HL-60/S4 (cell line): ENCODE results near the gene CORO7.

Source experiments
- in situ Hi-C: fragments of 300-500 bp; cut with MboI; formaldehyde crosslinking; loops from 2 replicates; pipeline ENCODE4 v1.14.3; 2022; ENCODE audit warnings: low sequenced_read_pairs

CORO7 gene

GRCh38 chr16:4416200-4417032 lies at the start of gene CORO7:
TSS of gene CORO7 (minus strand) at chr16:4416596. CDS start at chr16:4416518, 78 bp downstream.
- in situ Hi-C loops: no loop called here

GRCh38 chr16:4463522-4464163 lies 47.2 kb upstream of the CORO7 start:
- in situ Hi-C loops: no loop called here

GRCh38 chr16:4461250-4462085 lies 45.1 kb upstream of the CORO7 start:
- in situ Hi-C loops: no loop called here

- in situ Hi-C loops: no loop called here
Measured at GRCh38 chr16:4460936-4461249, 44.5 kb upstream of the CORO7 start.

GRCh38 chr16:4455951-4456350 lies 39.6 kb upstream of the CORO7 start:
- in situ Hi-C loops: no loop called here

- in situ Hi-C loops: no loop called here
Measured at GRCh38 chr16:4455081-4455480, 38.7 kb upstream of the CORO7 start.

GRCh38 chr16:4454623-4455022 lies 38.2 kb upstream of the CORO7 start:
- in situ Hi-C loops: no loop called here

- in situ Hi-C loops: no loop called here
Measured at GRCh38 chr16:4452674-4453073, 36.3 kb upstream of the CORO7 start.

GRCh38 chr16:4450931-4451519 lies 34.6 kb upstream of the CORO7 start:
- in situ Hi-C loops: no loop called here

GRCh38 chr16:4450430-4450829 lies 34.0 kb upstream of the CORO7 start:
- in situ Hi-C loops: no loop called here

- in situ Hi-C loops: no loop called here
Measured at GRCh38 chr16:4443986-4444385, 27.6 kb upstream of the CORO7 start.

GRCh38 chr16:4443271-4443670 lies 26.9 kb upstream of the CORO7 start:
- in situ Hi-C loops: no loop called here

- in situ Hi-C loops: no loop called here
Measured at GRCh38 chr16:4442371-4442770, 26.0 kb upstream of the CORO7 start.

GRCh38 chr16:4437366-4437765 lies 21.0 kb upstream of the CORO7 start:
- in situ Hi-C loops: no loop called here

GRCh38 chr16:4435337-4436067 lies 19.1 kb upstream of the CORO7 start:
- in situ Hi-C loops: no loop called here

GRCh38 chr16:4433914-4434787 lies 17.8 kb upstream of the CORO7 start:
- in situ Hi-C loops: no loop called here

GRCh38 chr16:4433228-4433627 lies 16.8 kb upstream of the CORO7 start:
- in situ Hi-C loops: no loop called here

- in situ Hi-C loops: no loop called here
Measured at GRCh38 chr16:4431023-4431422, 14.6 kb upstream of the CORO7 start.

- in situ Hi-C loops: no loop called here
Measured at GRCh38 chr16:4428500-4428899, 12.1 kb upstream of the CORO7 start.
